CD4-positive, alpha-beta T cell treated with Interleukin-6 for 4 hours (primary cell): ENCODE data around the gene PPP1R3E.
"Not testable (repeated sequence)": the region's sequence is repeated elsewhere in the genome, so short reads cannot be mapped to it uniquely, and the experiment has no call there.

ENCODE experiments used
- DNase-seq: peaks from one replicate; pipeline ENCODE4 v3.0.0-alpha.2; 2020; ENCODE audit warnings: mixed read lengths

PPP1R3E gene

GRCh38 chr14:23297611-23298277 lies 4.9 kb downstream of the PPP1R3E start:
- no peak for DNase-seq

- no peak for DNase-seq
Observed at GRCh38 chr14:23297096-23297495, 5.6 kb downstream of the PPP1R3E start.

GRCh38 chr14:23296012-23296777 lies 6.5 kb downstream of the PPP1R3E start:
- DNase-seq = no peak

GRCh38 chr14:23294734-23295561 lies 7.7 kb downstream of the PPP1R3E start:
- peak; percentile 72 for DNase-seq

- no peak for DNase-seq
Observed at GRCh38 chr14:23286902-23287479, 15.7 kb downstream of the PPP1R3E start.

- DNase-seq = peak; percentile 98
Observed at GRCh38 chr14:23286020-23286901, 16.4 kb downstream of the PPP1R3E start, which contains the start of gene HOMEZ. HOMEZ (minus strand) TSS chr14:23286132; CDS start chr14:23285952, 180 bp downstream.

GRCh38 chr14:23285530-23286019 lies 17.1 kb downstream of the PPP1R3E start:
- DNase-seq = no peak

GRCh38 chr14:23284654-23285529 lies 17.8 kb downstream of the PPP1R3E start:
- no peak for DNase-seq

- DNase-seq = no peak
Observed at GRCh38 chr14:23281247-23281646, 21.4 kb downstream of the PPP1R3E start.

GRCh38 chr14:23277928-23278327 lies 24.7 kb downstream of the PPP1R3E start:
- not testable (repeated sequence) for DNase-seq

GRCh38 chr14:23277189-23277588 lies 25.5 kb downstream of the PPP1R3E start:
- DNase-seq = no peak

GRCh38 chr14:23275412-23275811 lies 27.2 kb downstream of the PPP1R3E start:
- no peak for DNase-seq

- DNase-seq = no peak
Observed at GRCh38 chr14:23269193-23269592, 33.5 kb downstream of the PPP1R3E start.

GRCh38 chr14:23260849-23261248 lies 41.8 kb downstream of the PPP1R3E start:
- not testable (repeated sequence) for DNase-seq

GRCh38 chr14:23259426-23259825 lies 43.2 kb downstream of the PPP1R3E start:
- DNase-seq = no peak

GRCh38 chr14:23258256-23258655 lies 44.4 kb downstream of the PPP1R3E start:
- no peak for DNase-seq

- no peak for DNase-seq
Observed at GRCh38 chr14:23252420-23253333, 50.0 kb downstream of the PPP1R3E start.

- DNase-seq = no peak
Observed at GRCh38 chr14:23252006-23252405, 50.7 kb downstream of the PPP1R3E start.

GRCh38 chr14:23249824-23250223 lies 52.8 kb downstream of the PPP1R3E start:
- DNase-seq = no peak

GRCh38 chr14:23248601-23249000 lies 54.1 kb downstream of the PPP1R3E start:
- no peak for DNase-seq
